SK-MEL-5 (cell line): ENCODE measurements around the gene RPH3AL. TPM values are rescaled to one million over a fixed set of nuclear protein-coding genes. Genes with fewer than 3 reads are reported as not detected.

ENCODE experiments used
- DNase-seq: peaks from one replicate; pipeline ENCODE4 v3.0.0-alpha.2; 2016; ENCODE audit warnings: low read depth, low spot score
- in situ Hi-C: cut with HindIII; loops from 2 replicates; pipeline ENCODE4 v1.10.0; 2016; ENCODE audit warnings: low sequenced_read_pairs, high pct_unique_total_duplicates, low pct_unique_long_range_greater_than_20kb
- total RNA-seq: library from RNA; depleted of rRNA; stranded (reverse); fragments of >200 nt; shearing (Covaris generic); gene quantifications from 2 replicates; pipeline ENCODE4 v1.2.3, GENCODE V29; 2014

RPH3AL gene
- total RNA-seq, 1 experiment from 2014 or later = 2.4 TPM

GRCh38 chr17:345261-345660, 7.3 kb downstream of the RPH3AL start:
- in situ Hi-C loops = no loop called here
- no peak for DNase-seq

GRCh38 chr17:343875-344752, 8.5 kb downstream of the RPH3AL start:
- no peak for DNase-seq
- in situ Hi-C loops = no loop called here

GRCh38 chr17:343211-343610, 9.4 kb downstream of the RPH3AL start:
- DNase-seq = no peak
- in situ Hi-C loops = no loop called here

- DNase-seq = no peak
- in situ Hi-C loops = no loop called here
These were observed 12.5 kb downstream of the RPH3AL start for GRCh38 chr17:340074-340473.

GRCh38 chr17:339193-340061, 13.2 kb downstream of the RPH3AL start:
- in situ Hi-C loops = no loop called here
- DNase-seq = no peak

- DNase-seq = no peak
- in situ Hi-C loops = no loop called here
These were observed 14.0 kb downstream of the RPH3AL start for GRCh38 chr17:338442-339192.

GRCh38 chr17:337866-338265, 14.7 kb downstream of the RPH3AL start:
- in situ Hi-C loops = no loop called here

GRCh38 chr17:337453-337852, 15.2 kb downstream of the RPH3AL start:
- no peak for DNase-seq
- in situ Hi-C loops = no loop called here

More at GRCh38 chr17:337866-338265, 14.7 kb downstream of the RPH3AL start:
- DNase-seq = no peak

- in situ Hi-C loops = no loop called here
- no peak for DNase-seq
These were observed 15.6 kb downstream of the RPH3AL start for GRCh38 chr17:337022-337420.

- in situ Hi-C loops = no loop called here
- no peak for DNase-seq
These were observed 16.2 kb downstream of the RPH3AL start for GRCh38 chr17:336110-337021.

- DNase-seq = no peak
- in situ Hi-C loops = no loop called here
These were observed 16.9 kb downstream of the RPH3AL start for GRCh38 chr17:335691-336090.

GRCh38 chr17:334974-335481, 17.6 kb downstream of the RPH3AL start:
- DNase-seq = no peak
- in situ Hi-C loops = no loop called here

GRCh38 chr17:333626-334396, 18.8 kb downstream of the RPH3AL start:
- in situ Hi-C loops = no loop called here
- DNase-seq = no peak

GRCh38 chr17:332558-333322, 19.9 kb downstream of the RPH3AL start:
- in situ Hi-C loops = no loop called here
- DNase-seq = no peak

- no peak for DNase-seq
- in situ Hi-C loops = no loop called here
These were observed 20.6 kb downstream of the RPH3AL start for GRCh38 chr17:332023-332422.
